Measurements from ENCODE around the gene HIPK2. TPM values are rescaled to one million over a fixed set of nuclear protein-coding genes. Genes with fewer than 3 reads are reported as not detected.

HIPK2 gene
- total RNA-seq, 2 experiments from 2014 or later: 22.5 to 27.5 TPM

GRCh38 chr7:139531094-139531493 is 246.7 kb downstream of the HIPK2 start:
- no peaks in the 10 kb centered on the region for H3K9me3 Mint-ChIP-seq
- peaks cover 2% of the 10 kb centered on the region for H3K4me1 Mint-ChIP-seq
- no peak overlapping the region for H3K27ac Mint-ChIP-seq
- no peak for DNase-seq
- H3K4me3 Mint-ChIP-seq: no peak overlapping the region
- CTCF ChIA-PET: no interaction called here
- H3K36me3 Mint-ChIP-seq (ENCODE audit: low read depth): no peaks in the 10 kb centered on the region
- POLR2A ChIA-PET: no interaction called here
- peaks cover 18% of the 10 kb centered on the region for H3K27me3 Mint-ChIP-seq

GRCh38 chr7:139526578-139527544 is 250.9 kb downstream of the HIPK2 start:
- ChIA-PET CTCF (no interaction called here), POLR2A (no interaction called here)
- Mint-ChIP-seq H3K9me3 (no peaks in the 10 kb centered on the region), H3K36me3 (ENCODE audit: low read depth) (no peaks in the 10 kb centered on the region), H3K4me3 (no peak overlapping the region), H3K27me3 (peaks cover 29% of the 10 kb centered on the region), H3K4me1 (peaks cover 4% of the 10 kb centered on the region), H3K27ac (no peak overlapping the region)
- DNase-seq: no peak

- no peak overlapping the region for H3K4me3 Mint-ChIP-seq
- H3K4me1 Mint-ChIP-seq: peaks cover 4% of the 10 kb centered on the region
- CTCF ChIA-PET: interaction anchor here (1.3 to 1.4 kb wide), 2 partner anchors 13 to 204 kb away, joined by 3 read pairs; no protein-coding TSS in a partner anchor
Measured at GRCh38 chr7:139525750-139526149, 252.0 kb downstream of the HIPK2 start.

GRCh38 chr7:139525239-139525638 is 252.6 kb downstream of the HIPK2 start:
- Mint-ChIP-seq H3K9me3 (no peaks in the 10 kb centered on the region), H3K4me1 (peaks cover 4% of the 10 kb centered on the region), H3K36me3 (ENCODE audit: low read depth) (no peaks in the 10 kb centered on the region), H3K27me3 (peaks cover 38% of the 10 kb centered on the region), H3K4me3 (no peak overlapping the region), H3K27ac (no peak overlapping the region)
- ChIA-PET POLR2A (no interaction called here), CTCF (interaction anchor here (1.3 to 1.4 kb wide), 2 partner anchors 13 to 204 kb away, joined by 3 read pairs; no protein-coding TSS in a partner anchor)
- DNase-seq: no peak

More at GRCh38 chr7:139525750-139526149, 252.0 kb downstream of the HIPK2 start:
- POLR2A ChIA-PET: no interaction called here
- Mint-ChIP-seq H3K36me3 (ENCODE audit: low read depth) (no peaks in the 10 kb centered on the region), H3K27ac (no peak overlapping the region), H3K27me3 (peaks cover 38% of the 10 kb centered on the region), H3K9me3 (no peaks in the 10 kb centered on the region)
- DNase-seq: no peak

- Mint-ChIP-seq H3K9me3 (no peaks in the 10 kb centered on the region), H3K36me3 (ENCODE audit: low read depth) (no peaks in the 10 kb centered on the region)
Measured at GRCh38 chr7:139523968-139524815, 253.6 kb downstream of the HIPK2 start.

GRCh38 chr7:139523199-139523941 is 254.4 kb downstream of the HIPK2 start, which contains the start of gene CLEC2L:
Gene CLEC2L, plus strand, starts transcription at chr7:139523685. Its CDS starts 243 bp downstream, at chr7:139523928.
- ChIA-PET CTCF (interaction anchor here (0.6 to 0.8 kb wide), 2 partner anchors 393 to 749 kb away, joined by 3 to 4 read pairs; no protein-coding TSS in a partner anchor), POLR2A (interaction anchor here (0.6 kb wide), 1 partner anchor 20 kb away, joined by 4 read pairs; no protein-coding TSS in a partner anchor)
- Mint-ChIP-seq H3K27me3 (peaks cover 35% of the 10 kb centered on the region), H3K4me3 (no peak within 1 kb of the TSS), H3K9me3 (no peaks in the 10 kb centered on the region), H3K36me3 (ENCODE audit: low read depth) (no peaks in the 10 kb centered on the region), H3K27ac (no peak within 1 kb of the TSS), H3K4me1 (peaks cover 4% of the 10 kb centered on the region)
- DNase-seq: no peak

More at GRCh38 chr7:139523968-139524815, 253.6 kb downstream of the HIPK2 start:
- CTCF ChIA-PET: interaction anchor here (0.6 to 1.4 kb wide), 2 partner anchors 14 to 748 kb away, joined by 3 to 4 read pairs; no protein-coding TSS in a partner anchor
- H3K4me1 Mint-ChIP-seq: peaks cover 4% of the 10 kb centered on the region
- DNase-seq: no peak
- peaks cover 38% of the 10 kb centered on the region for H3K27me3 Mint-ChIP-seq
- POLR2A ChIA-PET: no interaction called here
- no peak overlapping the region for H3K4me3 Mint-ChIP-seq
- no peak overlapping the region for H3K27ac Mint-ChIP-seq

- CTCF ChIA-PET: interaction anchor here (0.8 kb wide), 1 partner anchor 394 kb away, joined by 3 read pairs; no protein-coding TSS in a partner anchor
- H3K4me3 Mint-ChIP-seq: no peak overlapping the region
- POLR2A ChIA-PET: interaction anchor here (0.6 kb wide), 1 partner anchor 20 kb away, joined by 4 read pairs; no protein-coding TSS in a partner anchor
- no peak for DNase-seq
- no peaks in the 10 kb centered on the region for H3K36me3 Mint-ChIP-seq (ENCODE audit: low read depth)
- H3K4me1 Mint-ChIP-seq: peaks cover 4% of the 10 kb centered on the region
- H3K9me3 Mint-ChIP-seq: no peaks in the 10 kb centered on the region
- H3K27me3 Mint-ChIP-seq: peaks cover 35% of the 10 kb centered on the region
- no peak overlapping the region for H3K27ac Mint-ChIP-seq
Measured at GRCh38 chr7:139522830-139523198, 255.0 kb downstream of the HIPK2 start.

DNA sequence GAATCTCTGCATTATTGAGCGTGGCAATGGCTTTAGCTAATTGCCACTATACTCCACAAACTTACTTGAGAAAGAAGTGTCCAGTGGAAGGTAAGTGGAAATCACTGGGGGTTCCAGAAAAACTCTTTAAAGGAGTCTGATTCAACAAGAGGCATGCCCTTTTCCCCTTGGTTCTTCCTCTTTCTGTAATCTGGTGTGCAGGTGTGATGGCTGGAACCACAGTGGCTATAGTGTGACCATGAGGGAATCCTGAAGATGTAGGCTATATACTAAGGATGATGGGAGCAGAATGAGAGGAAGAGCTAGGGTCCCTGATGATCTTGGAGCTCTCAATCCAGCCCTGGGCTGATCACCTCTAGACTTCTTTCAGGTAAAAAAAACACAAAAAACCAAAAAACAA is 256.4 kb downstream of the HIPK2 start:
- ChIA-PET CTCF (no interaction called here), POLR2A (no interaction called here)
- H3K4me3 Mint-ChIP-seq: no peak overlapping the region

DNA sequence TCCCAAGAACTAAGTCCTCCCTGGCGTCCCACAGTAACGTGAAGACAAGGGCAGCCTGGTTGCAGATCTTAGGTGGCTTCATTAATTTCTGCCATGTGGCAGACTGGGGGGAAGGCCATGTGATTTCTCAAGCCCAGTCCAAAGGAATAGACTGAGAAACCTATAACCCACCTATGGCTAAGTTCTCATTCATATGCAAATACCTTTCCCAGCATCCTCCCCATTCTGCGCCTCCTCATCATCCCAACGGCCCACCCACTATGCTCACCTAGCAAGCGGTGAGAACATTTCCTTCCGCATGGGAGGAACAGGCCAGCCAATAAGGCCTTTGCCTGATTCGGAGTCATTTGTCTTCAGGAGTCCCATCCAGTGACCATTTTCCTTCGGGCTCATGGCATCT is 262.5 kb downstream of the HIPK2 start:
- Mint-ChIP-seq H3K27me3 (peaks cover 1% of the 10 kb centered on the region), H3K4me1 (no peaks in the 10 kb centered on the region), H3K27ac (no peak overlapping the region), H3K36me3 (ENCODE audit: low read depth) (no peaks in the 10 kb centered on the region), H3K4me3 (no peak overlapping the region), H3K9me3 (no peaks in the 10 kb centered on the region)
- CTCF ChIA-PET: interaction anchor here (0.6 kb wide), 1 partner anchor 474 kb away, joined by 3 read pairs; no protein-coding TSS in a partner anchor
- DNase-seq: no peak
- POLR2A ChIA-PET: no interaction called here

More for the DNA sequence above, 256.4 kb downstream of the HIPK2 start:
- Mint-ChIP-seq H3K9me3 (no peaks in the 10 kb centered on the region), H3K4me1 (peaks cover 2% of the 10 kb centered on the region), H3K36me3 (ENCODE audit: low read depth) (no peaks in the 10 kb centered on the region), H3K27me3 (peaks cover 37% of the 10 kb centered on the region), H3K27ac (no peak overlapping the region)
- no peak for DNase-seq

Other genes with a start within 250 kb of the HIPK2 start
- 10 to 100 TPM in 1 of 2 experiments, 1 to 10 TPM in 1; 8.8 to 11.8 TPM for gene TBXAS1, start 51.3 kb upstream of the HIPK2 start, total RNA-seq

Measured in activated CD4-positive, alpha-beta T cell treated with anti-CD3 and anti-CD28 coated beads, Interleukin-2, amount 10 ng/mL, durations not matched to agents 7 days and 5 days (primary cell).